ENCODE data around the gene RPA3.

Gene RPA3

GRCh38 chr7:7651479-7651878, 66.9 kb downstream of the RPA3 start:
- DNase-seq: no peak

GRCh38 chr7:7650682-7651206, 67.7 kb downstream of the RPA3 start:
- no peak for DNase-seq

- DNase-seq: no peak
Observed at GRCh38 chr7:7647495-7648036, 70.8 kb downstream of the RPA3 start.

- DNase-seq: no peak
Observed at GRCh38 chr7:7642081-7642480, 76.3 kb downstream of the RPA3 start.

GRCh38 chr7:7641129-7641663, 77.2 kb downstream of the RPA3 start:
- DNase-seq: no peak

- peak; percentile 100 for DNase-seq
Observed at GRCh38 chr7:7640221-7641128, 77.9 kb downstream of the RPA3 start, which contains the start of gene UMAD1. Gene UMAD1 (plus strand): TSS chr7:7640752. CDS start chr7:7673372, 32,620 bp downstream.

GRCh38 chr7:7639847-7640220, 78.6 kb downstream of the RPA3 start:
- peak; percentile 50 for DNase-seq

- no peak for DNase-seq
Observed at GRCh38 chr7:7639421-7639820, 79.0 kb downstream of the RPA3 start.

- no peak for DNase-seq
Observed at GRCh38 chr7:7630626-7631329, 87.6 kb downstream of the RPA3 start.

- DNase-seq: no peak
Observed at GRCh38 chr7:7628476-7628875, 89.9 kb downstream of the RPA3 start.

GRCh38 chr7:7620644-7621210, 97.7 kb downstream of the RPA3 start:
- DNase-seq: no peak

- DNase-seq: no peak
Observed at GRCh38 chr7:7620236-7620635, 98.2 kb downstream of the RPA3 start.

- no peak for DNase-seq
Observed at GRCh38 chr7:7618410-7618809, 100.0 kb downstream of the RPA3 start.

GRCh38 chr7:7617550-7617949, 100.9 kb downstream of the RPA3 start:
- no peak for DNase-seq

- DNase-seq: no peak
Observed at GRCh38 chr7:7614018-7614741, 104.2 kb downstream of the RPA3 start.

GRCh38 chr7:7613210-7613609, 105.2 kb downstream of the RPA3 start:
- DNase-seq: no peak

GRCh38 chr7:7612519-7612918, 105.9 kb downstream of the RPA3 start:
- no peak for DNase-seq

- DNase-seq: no peak
Observed at GRCh38 chr7:7609330-7609729, 109.1 kb downstream of the RPA3 start.

- no peak for DNase-seq
Observed at GRCh38 chr7:7607010-7607409, 111.4 kb downstream of the RPA3 start.

- DNase-seq: no peak
Observed at GRCh38 chr7:7596176-7596575, 122.2 kb downstream of the RPA3 start.

- DNase-seq: peak; percentile 55
Observed at GRCh38 chr7:7595451-7595850, 123.0 kb downstream of the RPA3 start.
